LNCaP clone FGC (cell line): Measurements from ENCODE around the gene SEMA3B.
A peak's percentile ranks its signal among the peaks of the same experiment; 100 is the strongest.

Experiments used
- DNase-seq: peaks from one replicate; pipeline ENCODE4 v3.0.0-alpha.2; 2011; ENCODE audit warnings: low read depth
- H3K4me3 ChIP-seq: 2 replicates; pipeline ENCODE4 v1.5.1; 2011; ENCODE audit warnings: mild to moderate bottlenecking, low read depth, low read length, control low read depth
- TF ChIP-seq, protein P1 (sequence below): IDR thresholded peaks from 2 replicates; pipeline ENCODE4 v1.5.1; 2012; ENCODE audit warnings: mild to moderate bottlenecking; ENCODE audit not compliant: control insufficient read depth, insufficient read depth; ENCODE audit errors: extremely low read depth

Gene SEMA3B

DNA sequence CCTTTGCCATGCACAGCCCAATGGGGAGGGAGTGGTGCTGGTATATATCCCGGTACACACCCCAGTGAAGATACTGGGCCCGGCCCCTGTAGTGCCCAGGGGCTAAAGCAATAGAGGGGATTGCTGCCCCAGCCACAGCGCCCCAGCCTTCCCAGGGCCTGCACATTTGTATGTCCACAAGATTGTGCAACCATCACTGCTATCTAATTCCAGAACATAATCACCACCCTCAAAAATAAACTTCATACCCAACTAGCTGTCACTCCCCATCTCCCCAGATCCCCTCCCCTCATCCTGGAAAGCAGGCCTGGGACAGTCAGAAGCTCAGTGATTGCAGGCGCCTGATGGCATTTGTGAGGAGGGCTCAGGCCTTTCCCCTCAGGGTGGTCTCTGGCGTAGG lies 19.5 kb upstream of the SEMA3B start:
- DNase-seq: no peak
- TF ChIP-seq, protein P1, sequence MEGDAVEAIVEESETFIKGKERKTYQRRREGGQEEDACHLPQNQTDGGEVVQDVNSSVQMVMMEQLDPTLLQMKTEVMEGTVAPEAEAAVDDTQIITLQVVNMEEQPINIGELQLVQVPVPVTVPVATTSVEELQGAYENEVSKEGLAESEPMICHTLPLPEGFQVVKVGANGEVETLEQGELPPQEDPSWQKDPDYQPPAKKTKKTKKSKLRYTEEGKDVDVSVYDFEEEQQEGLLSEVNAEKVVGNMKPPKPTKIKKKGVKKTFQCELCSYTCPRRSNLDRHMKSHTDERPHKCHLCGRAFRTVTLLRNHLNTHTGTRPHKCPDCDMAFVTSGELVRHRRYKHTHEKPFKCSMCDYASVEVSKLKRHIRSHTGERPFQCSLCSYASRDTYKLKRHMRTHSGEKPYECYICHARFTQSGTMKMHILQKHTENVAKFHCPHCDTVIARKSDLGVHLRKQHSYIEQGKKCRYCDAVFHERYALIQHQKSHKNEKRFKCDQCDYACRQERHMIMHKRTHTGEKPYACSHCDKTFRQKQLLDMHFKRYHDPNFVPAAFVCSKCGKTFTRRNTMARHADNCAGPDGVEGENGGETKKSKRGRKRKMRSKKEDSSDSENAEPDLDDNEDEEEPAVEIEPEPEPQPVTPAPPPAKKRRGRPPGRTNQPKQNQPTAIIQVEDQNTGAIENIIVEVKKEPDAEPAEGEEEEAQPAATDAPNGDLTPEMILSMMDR: no peak
- no peak overlapping the region for H3K4me3 ChIP-seq

DNA sequence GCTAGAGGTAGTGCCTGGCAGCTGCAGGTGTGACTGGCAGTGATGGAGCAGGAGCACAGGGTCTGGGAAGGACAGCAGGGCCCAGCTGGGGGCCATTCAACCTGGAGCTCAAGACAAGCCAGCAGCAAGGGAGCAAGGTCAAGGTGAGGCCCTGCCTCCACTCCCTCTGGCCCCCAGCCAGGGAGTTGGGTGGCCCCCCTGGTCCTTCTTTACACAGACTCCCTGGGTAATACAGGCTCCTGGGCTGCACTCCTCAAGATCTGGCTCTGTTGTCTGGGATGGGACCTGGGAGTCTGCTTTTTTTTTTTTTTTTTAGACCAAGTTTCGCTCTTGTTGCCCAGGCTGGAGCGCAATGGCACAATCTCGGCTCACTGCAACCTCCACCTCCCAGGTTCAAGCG lies 18.4 kb upstream of the SEMA3B start:
- TF ChIP-seq, protein P1: no peak
- H3K4me3 ChIP-seq: no peak overlapping the region
- no peak for DNase-seq

DNA sequence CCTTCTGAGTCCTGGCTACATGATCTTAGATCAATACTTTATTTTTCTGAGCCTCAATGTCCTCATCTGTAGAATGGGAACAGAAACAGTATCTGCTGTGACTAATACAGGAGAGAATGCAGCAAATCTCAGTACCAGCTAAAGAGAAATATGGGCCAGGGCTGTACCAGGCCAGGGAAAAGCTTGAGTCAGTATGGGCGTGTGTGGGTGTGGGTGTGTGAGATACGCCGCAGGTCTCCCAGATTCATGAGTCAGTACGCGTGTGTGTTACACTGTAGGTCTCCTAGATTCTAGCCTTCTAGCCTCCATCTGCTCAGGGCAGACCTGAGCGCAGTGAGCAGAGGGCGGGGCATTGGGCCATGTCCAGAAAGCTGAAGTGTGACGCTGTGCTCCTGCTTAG lies 17.7 kb upstream of the SEMA3B start:
- H3K4me3 ChIP-seq: no peak overlapping the region
- TF ChIP-seq, protein P1: no peak
- DNase-seq: no peak

DNA sequence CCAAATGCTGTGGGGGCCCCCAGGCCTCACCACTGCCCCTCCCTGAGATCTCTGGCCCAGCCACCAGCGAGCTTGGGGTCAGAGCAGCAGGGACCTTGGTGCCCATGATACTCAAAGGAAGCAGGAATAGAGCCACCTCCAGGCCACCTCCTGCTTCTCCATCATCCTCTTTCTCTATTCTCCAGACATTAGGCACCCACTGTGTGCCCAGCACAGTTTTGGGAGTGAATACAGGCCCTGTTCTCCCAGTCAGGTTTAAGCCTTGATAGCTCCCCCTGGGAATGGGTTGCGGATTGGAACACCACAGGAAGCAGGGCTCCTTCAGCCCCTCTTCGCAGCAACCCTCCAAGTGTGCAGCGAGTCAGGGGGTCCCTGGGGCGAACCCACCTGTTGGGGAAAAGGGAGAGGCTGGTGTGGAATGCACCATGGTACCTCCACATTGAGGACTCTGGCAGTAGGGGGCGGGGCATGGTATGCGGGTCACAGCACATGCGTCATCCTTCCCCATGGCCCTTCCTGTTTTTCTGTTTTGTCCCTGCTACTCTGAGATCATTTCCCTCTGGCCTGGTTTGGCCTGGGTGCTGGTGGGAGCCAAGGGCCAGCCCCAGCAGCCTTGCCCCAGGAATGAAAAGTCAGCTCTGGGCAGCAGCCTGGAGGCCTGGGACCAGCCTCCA lies 14.2 kb upstream of the SEMA3B start:
- DNase-seq: no peak
- no peak overlapping the region for H3K4me3 ChIP-seq
- TF ChIP-seq, protein P1: no peak

DNA sequence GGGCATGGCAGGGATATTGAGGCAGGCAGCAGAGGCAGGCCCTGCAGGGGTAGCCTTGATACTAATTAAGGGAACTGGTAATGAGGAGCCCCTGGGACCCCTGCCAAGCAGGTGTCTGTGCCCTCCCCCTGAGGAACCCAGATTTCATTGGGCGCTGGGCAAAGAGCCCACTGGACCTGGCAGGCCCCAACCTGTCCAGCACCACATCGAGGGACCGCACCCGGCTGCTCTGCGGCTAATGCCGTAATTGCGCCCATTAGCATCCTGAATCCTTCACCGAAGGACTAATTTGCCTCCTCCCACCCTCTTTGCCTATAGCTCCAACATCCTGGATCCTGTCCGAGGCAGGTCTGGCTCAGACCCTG lies 13.7 kb upstream of the SEMA3B start:
- TF ChIP-seq, protein P1: no peak
- H3K4me3 ChIP-seq: no peak overlapping the region
- no peak for DNase-seq

DNA sequence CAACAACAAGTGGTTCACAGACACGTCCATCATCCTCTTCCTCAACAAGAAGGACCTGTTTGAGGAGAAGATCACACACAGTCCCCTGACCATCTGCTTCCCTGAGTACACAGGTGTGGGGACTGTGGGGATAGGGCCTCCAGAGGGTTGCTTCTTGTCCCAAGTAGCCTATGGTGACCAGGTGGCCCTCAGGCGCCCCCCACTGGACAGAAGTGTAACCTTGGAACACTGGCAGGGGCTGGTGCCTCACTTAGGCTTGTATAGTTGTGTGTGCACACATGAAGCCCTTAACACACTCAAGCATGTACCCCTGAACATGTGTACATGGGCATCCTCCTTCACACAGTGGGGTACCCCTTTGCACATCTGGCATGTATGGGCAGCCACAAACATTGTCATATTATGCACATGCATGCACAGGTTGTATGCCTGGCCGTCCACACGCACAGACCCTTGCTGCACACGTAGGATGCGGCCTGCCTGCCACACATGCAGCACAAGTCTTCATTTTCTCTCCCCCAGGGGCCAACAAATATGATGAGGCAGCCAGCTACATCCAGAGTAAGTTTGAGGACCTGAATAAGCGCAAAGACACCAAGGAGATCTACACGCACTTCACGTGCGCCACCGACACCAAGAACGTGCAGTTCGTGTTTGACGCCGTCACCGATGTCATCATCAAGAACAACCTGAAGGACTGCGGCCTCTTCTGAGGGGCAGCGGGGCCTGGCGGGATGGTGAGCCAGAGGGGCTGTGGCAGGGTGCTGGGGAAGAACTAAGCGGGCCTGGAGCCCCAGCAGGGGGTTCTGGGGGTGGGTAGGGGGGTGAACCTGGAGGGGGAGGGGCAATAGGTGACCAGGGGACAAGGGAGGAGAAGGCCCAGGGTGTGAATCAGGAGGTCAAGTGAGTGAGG lies 11.7 kb upstream of the SEMA3B start:
- H3K4me3 ChIP-seq: no peak overlapping the region
- TF ChIP-seq, protein P1: peak; percentile 51
- no peak for DNase-seq
